ENCODE results near the gene GRK1.

DNA sequence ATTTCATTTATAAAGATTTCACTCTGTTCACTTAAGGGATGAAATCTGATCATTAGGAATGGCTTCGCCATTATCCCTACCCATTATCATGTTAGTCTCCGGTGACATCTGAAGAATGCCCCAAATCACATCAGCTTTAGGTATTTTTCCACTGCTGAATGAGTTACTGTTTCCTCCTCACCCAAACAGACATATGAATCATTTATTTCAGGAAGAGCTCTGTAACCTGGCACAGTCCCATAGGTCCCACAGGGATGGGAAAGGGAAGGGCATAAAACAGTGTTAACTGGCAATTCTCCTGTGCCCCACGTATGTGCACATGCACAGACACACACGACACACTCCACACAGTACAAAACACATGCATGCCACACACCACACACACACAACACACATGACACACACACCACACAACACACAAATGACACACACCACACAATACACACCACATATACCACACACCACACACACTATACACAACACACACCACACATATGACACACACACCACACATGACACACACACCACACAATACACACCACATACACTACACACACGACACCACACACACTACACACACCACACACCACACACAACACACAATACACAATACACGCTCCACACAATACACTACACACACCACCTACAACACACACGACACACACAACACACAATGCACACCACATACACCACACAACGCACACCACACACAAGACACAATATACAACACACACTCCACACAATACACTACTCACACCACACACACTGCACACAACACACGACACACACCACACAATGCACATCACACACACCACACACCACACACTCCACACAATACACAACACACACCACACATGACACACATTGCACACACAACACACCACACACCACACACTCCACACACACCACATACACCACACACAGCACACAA is 107.4 kb downstream of the GRK1 start:
- TF ChIP-seq, protein P1, sequence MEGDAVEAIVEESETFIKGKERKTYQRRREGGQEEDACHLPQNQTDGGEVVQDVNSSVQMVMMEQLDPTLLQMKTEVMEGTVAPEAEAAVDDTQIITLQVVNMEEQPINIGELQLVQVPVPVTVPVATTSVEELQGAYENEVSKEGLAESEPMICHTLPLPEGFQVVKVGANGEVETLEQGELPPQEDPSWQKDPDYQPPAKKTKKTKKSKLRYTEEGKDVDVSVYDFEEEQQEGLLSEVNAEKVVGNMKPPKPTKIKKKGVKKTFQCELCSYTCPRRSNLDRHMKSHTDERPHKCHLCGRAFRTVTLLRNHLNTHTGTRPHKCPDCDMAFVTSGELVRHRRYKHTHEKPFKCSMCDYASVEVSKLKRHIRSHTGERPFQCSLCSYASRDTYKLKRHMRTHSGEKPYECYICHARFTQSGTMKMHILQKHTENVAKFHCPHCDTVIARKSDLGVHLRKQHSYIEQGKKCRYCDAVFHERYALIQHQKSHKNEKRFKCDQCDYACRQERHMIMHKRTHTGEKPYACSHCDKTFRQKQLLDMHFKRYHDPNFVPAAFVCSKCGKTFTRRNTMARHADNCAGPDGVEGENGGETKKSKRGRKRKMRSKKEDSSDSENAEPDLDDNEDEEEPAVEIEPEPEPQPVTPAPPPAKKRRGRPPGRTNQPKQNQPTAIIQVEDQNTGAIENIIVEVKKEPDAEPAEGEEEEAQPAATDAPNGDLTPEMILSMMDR (conservative IDR thresholded peaks at IDR 0.05), result no peak
- TF ChIP-seq EZH2 (IDR thresholded peaks at IDR 0.05; ENCODE audit: low read depth), result no peak
